Vagina (tissue), 2 donors: ENCODE data around the gene EGFR.

Experiments used
- POLR2A ChIP-seq, 2 donors: fragments of 450-650 bp; IDR thresholded peaks; one replicate each; pipeline ENCODE4 v1.6.1; 2017; ENCODE audit warnings: antibody characterized with exemption in 2 of 2, mild to moderate bottlenecking in 2 of 2, moderate library complexity in 2 of 2
- POLR2AphosphoS5 ChIP-seq, 2 donors: sonication (generic); formaldehyde crosslinking; IDR thresholded peaks; one replicate each; pipeline ENCODE4 v1.9.0; 2017; ENCODE audit warnings: antibody characterized with exemption in 2 of 2, mild to moderate bottlenecking in 2 of 2, low read depth in 1 of 2; ENCODE audit not compliant: insufficient read depth in 1 of 2
- TF ChIP-seq, protein P1 (sequence below), 3 experiments: fragments of 450-650 bp in 2 of 3; fragments of 200-600 bp in 1 of 3; sonication (generic) in 1 of 3; IDR thresholded peaks; one replicate each; pipeline ENCODE4 v1.5.1; 2017 to 2019; ENCODE audit warnings: antibody characterized with exemption in 3 of 3, mild to moderate bottlenecking in 2 of 3, moderate library complexity in 2 of 3

DNA sequence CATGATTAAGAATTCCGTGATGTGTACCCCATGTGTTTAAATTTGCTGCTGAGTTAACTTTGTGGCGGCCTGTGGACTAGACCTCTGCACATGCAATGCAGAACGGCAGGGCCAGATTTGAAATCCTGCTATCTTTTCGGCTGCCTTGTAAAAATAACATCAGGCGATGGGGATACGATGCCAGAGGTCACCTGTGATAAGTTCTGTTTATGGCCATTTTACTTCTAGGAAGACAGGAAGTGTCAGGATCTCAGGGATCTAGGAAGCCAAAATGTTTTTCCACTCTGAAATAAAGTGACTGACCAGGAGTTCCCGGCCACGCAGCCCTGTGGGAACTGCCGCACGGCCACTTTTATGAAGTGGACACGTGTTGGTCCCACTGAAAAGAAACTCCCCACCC is 77.5 kb downstream of the EGFR start:
- TF ChIP-seq POLR2A (IDR thresholded peaks at IDR 0.05) (no peak), POLR2AphosphoS5 (IDR thresholded peaks at IDR 0.05; ENCODE audit: insufficient read depth in 1 of 2, low read depth in 1 of 2) (no peak)
- TF ChIP-seq, protein P1, sequence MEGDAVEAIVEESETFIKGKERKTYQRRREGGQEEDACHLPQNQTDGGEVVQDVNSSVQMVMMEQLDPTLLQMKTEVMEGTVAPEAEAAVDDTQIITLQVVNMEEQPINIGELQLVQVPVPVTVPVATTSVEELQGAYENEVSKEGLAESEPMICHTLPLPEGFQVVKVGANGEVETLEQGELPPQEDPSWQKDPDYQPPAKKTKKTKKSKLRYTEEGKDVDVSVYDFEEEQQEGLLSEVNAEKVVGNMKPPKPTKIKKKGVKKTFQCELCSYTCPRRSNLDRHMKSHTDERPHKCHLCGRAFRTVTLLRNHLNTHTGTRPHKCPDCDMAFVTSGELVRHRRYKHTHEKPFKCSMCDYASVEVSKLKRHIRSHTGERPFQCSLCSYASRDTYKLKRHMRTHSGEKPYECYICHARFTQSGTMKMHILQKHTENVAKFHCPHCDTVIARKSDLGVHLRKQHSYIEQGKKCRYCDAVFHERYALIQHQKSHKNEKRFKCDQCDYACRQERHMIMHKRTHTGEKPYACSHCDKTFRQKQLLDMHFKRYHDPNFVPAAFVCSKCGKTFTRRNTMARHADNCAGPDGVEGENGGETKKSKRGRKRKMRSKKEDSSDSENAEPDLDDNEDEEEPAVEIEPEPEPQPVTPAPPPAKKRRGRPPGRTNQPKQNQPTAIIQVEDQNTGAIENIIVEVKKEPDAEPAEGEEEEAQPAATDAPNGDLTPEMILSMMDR (IDR thresholded peaks at IDR 0.05), result no peak
